HG02610 (cell line): ENCODE measurements around the gene CSF3R.

Experiments
- ATAC-seq: cut with Tn5 transposase; IDR thresholded peaks from one replicate; pipeline ENCODE4 v1.9.1; 2021; ENCODE audit warnings: mild to moderate bottlenecking, moderate library complexity; ENCODE audit not compliant: unreplicated experiment

The CSF3R gene

GRCh38 chr1:36482724-36483388 lies at the start of gene CSF3R:
TSS of gene CSF3R (minus strand) at chr1:36482913. CDS start at chr1:36479496, 3,417 bp downstream.
- ATAC-seq: no peak

GRCh38 chr1:36531833-36532232 lies 49.1 kb upstream of the CSF3R start:
- no peak for ATAC-seq

GRCh38 chr1:36530791-36531190 lies 48.1 kb upstream of the CSF3R start:
- no peak for ATAC-seq

- ATAC-seq: no peak
Observed at GRCh38 chr1:36530261-36530660, 47.5 kb upstream of the CSF3R start.

GRCh38 chr1:36529769-36530260 lies 47.1 kb upstream of the CSF3R start:
- no peak for ATAC-seq

- ATAC-seq: no peak
Observed at GRCh38 chr1:36528361-36529349, 45.9 kb upstream of the CSF3R start.

GRCh38 chr1:36525166-36525565 lies 42.5 kb upstream of the CSF3R start:
- no peak for ATAC-seq

- ATAC-seq: no peak
Observed at GRCh38 chr1:36524359-36525062, 41.8 kb upstream of the CSF3R start.

GRCh38 chr1:36523850-36524249 lies 41.1 kb upstream of the CSF3R start:
- ATAC-seq: no peak

GRCh38 chr1:36523230-36523495 lies 40.5 kb upstream of the CSF3R start:
- ATAC-seq: no peak

GRCh38 chr1:36522461-36523229 lies 39.9 kb upstream of the CSF3R start:
- no peak for ATAC-seq

GRCh38 chr1:36522021-36522420 lies 39.3 kb upstream of the CSF3R start:
- no peak for ATAC-seq

- ATAC-seq: no peak
Observed at GRCh38 chr1:36520771-36521420, 38.2 kb upstream of the CSF3R start.

GRCh38 chr1:36520056-36520455 lies 37.3 kb upstream of the CSF3R start:
- ATAC-seq: no peak

GRCh38 chr1:36517011-36517771 lies 34.5 kb upstream of the CSF3R start:
- ATAC-seq: no peak

GRCh38 chr1:36516372-36517010 lies 33.8 kb upstream of the CSF3R start:
- ATAC-seq: no peak

- ATAC-seq: no peak
Observed at GRCh38 chr1:36515315-36516138, 32.8 kb upstream of the CSF3R start.

GRCh38 chr1:36514501-36514900 lies 31.8 kb upstream of the CSF3R start:
- no peak for ATAC-seq
